ENCODE results near the gene CD247. TPM values are rescaled to one million over a fixed set of nuclear protein-coding genes. Genes with fewer than 3 reads are reported as not detected.

The CD247 gene
- total and polyA plus RNA-seq, 9 of the 15 experiments (the other 6 are each of a cell fraction or from before 2014, with no cell fraction given): 0.08 to 0.42 (median 0.28) TPM; not detected in 5

DNA sequence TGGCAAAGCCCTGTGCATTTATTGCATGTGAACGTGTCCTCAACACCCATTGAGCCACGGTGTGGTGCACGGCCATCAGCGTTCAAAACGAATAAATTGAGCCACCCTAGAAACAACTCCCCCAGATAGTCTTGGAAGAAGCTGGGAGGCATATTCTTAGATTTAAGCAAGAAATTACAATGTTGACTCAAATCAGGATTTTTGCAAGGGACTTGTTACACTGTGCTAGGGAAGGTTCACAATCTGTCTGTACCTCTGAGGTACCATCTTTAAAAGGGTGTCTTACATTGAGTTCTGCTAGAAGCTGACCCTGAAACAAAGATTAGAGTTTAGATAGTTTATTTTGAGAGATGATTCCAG is 16.2 kb downstream of the CD247 start:
- 0% methylated on average over 5 of the region's 5 CpGs for WGBS (ENCODE audit: insufficient coverage, low coverage, missing lambda C conversion rate)
- H3K4me3 ChIP-seq: no peak overlapping the region
- in situ Hi-C loops (cut with MboI): no loop called here

More for the DNA sequence above, 16.2 kb downstream of the CD247 start:
- Histone ChIP-seq H2AFZ (ENCODE audit: low read depth, low read length) (no peak overlapping the region), H3K9me1 (ENCODE audit: control insufficient read depth, insufficient read depth, low read length) (peaks cover 3% of the 10 kb centered on the region), H3K4me2 (ENCODE audit: insufficient read depth, low read length) (no peak overlapping the region), H3K27me3 (ENCODE audit: control insufficient read depth in 2 of 2, insufficient read depth in 2 of 2, low read length in 2 of 2) (peaks cover 65 to 72% of the 10 kb centered on the region in 2 experiments), H3K9ac (ENCODE audit: insufficient read depth in 1 of 2, low read depth in 2 of 2, low read length in 2 of 2) (no peak overlapping the region), H3K27ac (ENCODE audit: extremely low read depth, low read depth, low read length) (no peak overlapping the region), H3K4me1 (replicated peaks in 1 of 2; ENCODE audit: control insufficient read depth in 2 of 2, insufficient read depth in 2 of 2, low read length in 2 of 2) (peaks cover 0 to 6% of the 10 kb centered on the region in 2 experiments; a peak in 1 of 5 replicates), H3K79me2 (ENCODE audit: control insufficient read depth, insufficient read depth, low read length) (no peaks in the 10 kb centered on the region), H3K36me3 (ENCODE audit: control insufficient read depth, insufficient read depth, low read length) (no peaks in the 10 kb centered on the region), H4K20me1 (replicated peaks; ENCODE audit: control insufficient read depth, insufficient read depth, low read length) (no peaks in the 10 kb centered on the region), H3K9me3 (replicated peaks; ENCODE audit: control insufficient read depth, insufficient read depth, low read depth, low read length) (no peaks in the 10 kb centered on the region)
- ATAC-seq: no peak
- ChIA-PET POLR2A (interaction anchor here (0.8 to 1.1 kb wide), 2 partner anchors 15 to 32 kb away, joined by 4 to 6 read pairs; no protein-coding TSS in a partner anchor), CTCF (ENCODE audit: low intra/inter-chr PET ratio) (no interaction called here)
- FAIRE-seq: no peak
- DNase-seq (ENCODE audit: extremely low read depth in 1 of 4, low spot score in 3 of 4): no peak
- intact Hi-C loops (cut with micrococcal nuclease): no loop called here
- no TSS peak for BruUV-seq (replicated peaks)
- TF ChIP-seq ZNF583 (CRISPR knock-in tag; IDR thresholded peaks at IDR 0.05) (no peak), SPI1 (IDR thresholded peaks at IDR 0.05; ENCODE audit: borderline replicate concordance, low read depth, low read length) (no peak), BMI1 (IDR thresholded peaks at IDR 0.05; ENCODE audit: low read length) (peak; percentile 56; the same call in 1 of the 2 replicates), CBX8 (IDR thresholded peaks at IDR 0.05; ENCODE audit: borderline replicate concordance, extremely low read depth, low read depth, low read length, poor library complexity, severe bottlenecking) (peak; percentile 99), CLOCK (CRISPR knock-in tag; IDR thresholded peaks at IDR 0.05; ENCODE audit: borderline replicate concordance) (no peak), HOXB6 (CRISPR knock-in tag; IDR thresholded peaks at IDR 0.05; ENCODE audit: borderline replicate concordance) (no peak), CBX2 (IDR thresholded peaks at IDR 0.05; ENCODE audit: insufficient read depth, low read length, poor library complexity, severe bottlenecking) (peak; percentile 78), RNF2 (IDR thresholded peaks at IDR 0.05) (peak; percentile 67; the same call in 1 of the 2 replicates)
